ENCODE data around the gene GSTM5.
"Not testable (repeated sequence)": the region's sequence is repeated elsewhere in the genome, so short reads cannot be mapped to it uniquely, and the experiment has no call there.

GSTM5 gene

DNA sequence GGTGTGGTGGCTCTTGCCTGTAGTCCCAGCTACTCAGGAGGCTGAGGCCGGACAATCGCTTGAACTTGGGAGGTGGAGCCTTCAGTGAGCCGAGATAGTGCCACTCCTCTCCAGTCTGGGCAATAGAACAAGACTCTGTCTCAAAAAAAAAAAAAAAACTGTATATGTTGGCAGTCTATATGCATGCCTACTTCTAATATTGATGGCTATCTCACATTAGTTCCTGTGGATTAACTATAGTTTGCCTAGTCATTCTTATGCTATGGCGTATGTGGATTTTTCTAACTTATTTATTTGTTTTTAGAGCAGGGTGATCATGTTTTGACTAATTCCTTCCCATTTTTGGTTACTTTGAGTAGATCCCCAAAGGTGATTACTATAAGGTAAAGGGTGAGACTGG is 15.0 kb upstream of the GSTM5 start:
- DNase-seq (ENCODE audit: low read depth), result no peak

DNA sequence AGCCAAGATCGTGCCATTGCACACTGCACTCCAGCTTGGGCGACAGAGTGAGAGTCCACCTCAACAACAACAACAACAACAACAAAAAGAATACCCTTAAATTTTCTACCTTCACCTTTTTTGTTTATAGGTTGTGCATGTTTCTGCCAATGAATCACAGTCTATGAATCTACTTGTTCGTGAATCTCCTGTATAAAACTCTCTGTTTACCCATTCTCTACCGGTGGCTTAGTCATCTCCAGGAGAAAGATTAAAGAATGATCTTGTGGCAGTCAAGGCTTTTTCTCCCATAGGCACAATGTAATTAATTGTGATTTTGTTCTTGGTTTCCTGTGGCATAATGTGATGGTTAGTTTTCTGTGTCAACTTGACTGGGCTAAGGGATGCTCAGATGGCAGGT is 14.2 kb upstream of the GSTM5 start:
- not testable (repeated sequence) for DNase-seq (ENCODE audit: low read depth)

DNA sequence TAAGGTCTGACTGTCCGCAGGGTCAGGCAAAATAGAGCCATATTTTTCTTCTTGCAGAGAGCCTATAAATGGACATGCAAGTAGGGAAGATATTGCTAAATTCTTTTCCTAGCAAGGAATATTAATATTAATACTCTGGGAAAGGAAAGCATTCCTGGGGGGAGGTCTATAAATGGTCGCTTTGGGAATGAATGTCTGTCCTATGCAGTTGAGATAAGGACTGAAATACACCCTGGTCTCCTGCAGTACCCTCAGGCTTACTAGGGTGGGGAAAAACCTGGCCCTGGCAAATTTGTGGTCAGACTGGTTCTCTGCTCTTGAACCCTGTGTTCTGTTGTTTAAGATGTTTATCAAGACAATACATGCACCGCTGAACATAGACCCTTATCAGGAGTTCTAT is 9.1 kb upstream of the GSTM5 start:
- not testable (repeated sequence) for DNase-seq (ENCODE audit: low read depth)

DNA sequence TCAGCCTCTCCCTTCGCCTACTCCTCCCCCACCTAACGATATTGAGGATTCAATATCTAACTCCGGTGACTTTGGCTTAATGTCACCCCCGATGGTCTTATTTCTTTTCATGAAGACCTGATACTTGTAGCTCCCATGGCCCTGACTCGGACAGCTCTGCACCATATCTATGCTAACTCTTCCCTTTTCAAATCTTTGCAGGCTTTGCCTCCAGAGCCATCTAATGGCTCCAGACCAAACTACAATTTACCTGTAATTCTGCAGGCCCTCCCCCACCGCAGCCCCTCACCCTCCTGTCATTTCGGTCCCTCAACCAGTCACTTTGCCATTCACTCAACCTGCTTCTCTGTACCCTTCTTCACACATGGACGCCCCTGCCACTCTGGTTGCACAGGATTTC is 7.9 kb upstream of the GSTM5 start:
- no peak for DNase-seq (ENCODE audit: low read depth)

DNA sequence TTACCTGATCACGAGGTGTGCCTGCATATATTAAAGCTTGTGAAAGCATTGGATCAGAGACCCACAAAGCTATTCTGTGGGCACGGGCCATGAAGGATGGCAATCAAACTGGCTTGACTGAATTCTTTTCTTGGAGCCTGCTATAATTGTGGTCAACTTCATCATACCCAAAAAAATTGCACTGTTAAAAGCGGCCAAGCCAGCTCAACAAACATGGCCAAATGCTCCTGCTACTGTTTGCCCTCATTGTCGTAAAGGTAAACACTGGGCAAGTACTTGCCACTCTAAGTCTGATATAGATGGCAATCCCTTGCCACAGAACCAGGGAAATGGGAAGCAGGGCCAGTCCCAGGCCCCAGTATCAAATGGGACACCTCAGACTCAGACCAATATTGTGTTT is 6.6 kb upstream of the GSTM5 start:
- DNase-seq (ENCODE audit: low read depth), result no peak

DNA sequence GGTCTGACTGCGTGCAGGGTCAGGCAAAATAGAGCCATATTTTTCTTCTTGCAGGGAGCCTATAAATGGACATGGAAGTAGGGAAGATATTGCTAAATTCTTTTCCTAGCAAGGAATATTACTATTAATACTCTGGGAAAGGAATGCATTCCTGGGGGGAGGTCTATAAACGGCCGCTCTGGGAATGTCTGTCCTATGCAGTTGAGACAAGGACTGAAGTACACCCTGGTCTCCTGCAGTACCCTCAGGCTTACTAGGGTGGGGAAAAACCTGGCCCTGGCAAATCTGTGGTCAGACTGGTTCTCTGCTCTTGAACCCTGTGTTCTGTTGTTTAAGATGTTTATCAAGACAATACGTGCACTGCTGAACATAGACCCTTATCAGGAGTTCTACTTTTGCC is 3.1 kb upstream of the GSTM5 start:
- DNase-seq (ENCODE audit: low read depth), result not testable (repeated sequence)

DNA sequence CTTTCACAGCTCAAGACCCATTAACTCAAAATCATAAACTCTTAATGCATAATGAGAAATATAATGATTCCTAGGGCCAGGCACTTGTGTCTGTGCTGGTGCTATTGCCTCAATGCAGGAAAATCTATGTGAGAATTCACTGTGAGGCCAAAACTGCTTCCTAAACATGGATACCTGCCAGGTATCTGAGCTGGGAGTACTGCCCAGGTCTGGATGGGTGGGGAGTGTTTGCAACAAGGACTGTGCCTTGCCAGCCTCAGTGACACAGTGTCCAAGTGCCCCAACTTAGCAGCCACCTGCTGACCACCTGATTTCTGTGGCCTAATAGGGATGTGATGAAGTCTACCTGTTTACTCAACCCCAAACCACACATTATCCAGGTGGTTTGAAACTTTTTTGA is 2.2 kb upstream of the GSTM5 start:
- not testable (repeated sequence) for DNase-seq (ENCODE audit: low read depth)

DNA sequence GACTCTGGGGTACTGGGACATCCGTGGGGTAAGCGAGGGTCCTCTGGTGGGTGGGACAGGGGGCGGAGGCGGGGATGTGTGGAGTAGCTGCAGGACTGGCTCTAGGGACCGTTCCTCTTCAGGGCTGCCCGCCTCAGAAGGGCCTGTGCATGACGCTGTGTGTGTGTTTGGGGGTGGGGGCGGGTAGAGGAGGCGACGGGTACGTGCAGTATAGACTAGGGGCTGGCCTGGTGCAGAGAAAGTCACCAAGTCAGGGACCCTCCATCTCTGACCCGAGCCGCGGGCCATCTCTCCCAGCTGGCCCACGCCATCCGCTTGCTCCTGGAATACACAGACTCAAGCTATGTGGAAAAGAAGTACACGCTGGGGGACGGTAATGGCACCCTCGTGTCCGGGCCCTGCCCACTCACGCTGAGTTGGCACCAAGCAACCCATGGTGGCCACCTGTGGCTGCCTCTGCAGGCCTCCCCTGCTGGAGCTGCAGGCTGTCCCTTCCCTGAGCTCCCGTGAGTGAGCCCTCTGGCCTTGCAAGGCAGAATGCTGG is 342 bp downstream of the GSTM5 start:
- DNase-seq (ENCODE audit: low read depth), result no peak

DNA sequence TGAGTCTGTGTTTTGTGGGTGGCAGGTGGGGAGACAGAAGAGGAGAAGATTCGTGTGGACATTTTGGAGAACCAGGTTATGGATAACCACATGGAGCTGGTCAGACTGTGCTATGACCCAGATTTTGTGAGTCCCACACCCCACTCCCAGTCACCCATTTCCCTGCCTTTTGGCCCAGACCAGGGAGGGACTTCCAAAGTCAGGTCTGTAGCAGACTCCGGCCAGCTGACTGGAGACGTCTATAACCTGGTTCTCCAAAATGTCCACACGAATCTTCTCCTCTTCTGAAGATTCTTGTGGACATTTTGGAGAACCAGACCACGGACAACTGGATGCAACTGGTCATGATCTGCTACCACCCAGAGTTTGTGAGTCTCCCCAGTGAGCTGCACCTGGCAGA is 1.6 kb downstream of the GSTM5 start:
- no peak for DNase-seq (ENCODE audit: low read depth)

DNA sequence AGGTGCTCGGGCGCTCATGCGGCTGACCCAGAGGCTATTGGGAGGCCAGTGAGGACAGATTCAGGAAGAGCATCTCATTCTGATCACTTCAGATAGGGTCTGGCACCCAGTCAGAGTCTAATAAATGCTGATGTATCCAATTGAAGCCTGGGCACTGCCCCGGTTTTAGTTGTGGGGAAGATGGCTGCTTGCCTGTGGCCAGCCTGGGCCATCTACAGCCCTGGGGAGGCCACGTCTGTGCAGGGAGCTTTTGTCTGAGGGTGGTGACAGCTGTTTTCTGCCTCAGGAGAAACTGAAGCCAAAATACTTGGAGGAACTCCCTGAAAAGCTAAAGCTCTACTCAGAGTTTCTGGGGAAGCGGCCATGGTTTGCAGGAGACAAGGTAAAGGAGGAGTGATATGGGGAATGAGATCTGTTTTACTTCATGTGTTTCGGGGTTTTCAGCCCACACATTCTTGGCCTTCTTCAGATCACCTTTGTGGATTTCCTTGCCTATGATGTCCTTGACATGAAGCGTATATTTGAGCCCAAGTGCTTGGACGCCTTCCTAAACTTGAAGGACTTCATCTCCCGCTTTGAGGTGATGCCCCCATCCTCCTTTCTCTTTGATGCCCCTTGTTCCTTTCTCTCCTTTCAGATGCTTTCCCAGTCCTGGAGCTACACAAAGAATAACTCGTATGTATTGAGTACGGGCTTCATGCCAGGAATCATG is 2.8 kb downstream of the GSTM5 start:
- no peak for DNase-seq (ENCODE audit: low read depth)

DNA sequence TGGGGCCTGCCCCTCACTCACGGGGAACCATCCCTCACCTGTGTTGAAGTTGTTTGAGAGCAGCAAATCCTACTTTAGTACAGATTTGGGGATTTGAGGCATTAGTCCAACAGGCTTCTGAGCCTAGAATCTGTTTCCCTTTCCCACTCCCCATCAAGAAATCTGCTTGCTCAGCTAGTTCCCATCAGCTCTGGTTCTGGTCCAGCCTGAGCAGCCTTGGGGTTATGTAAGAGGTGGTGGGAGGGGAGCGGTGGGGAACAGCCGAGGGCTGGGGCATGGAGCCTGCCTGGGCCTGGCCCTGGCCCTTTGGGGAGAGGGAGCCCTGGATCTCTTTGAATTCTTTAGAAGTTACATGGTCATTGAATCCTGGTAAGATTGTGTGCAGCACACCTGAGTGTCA is 4.1 kb downstream of the GSTM5 start:
- no peak for DNase-seq (ENCODE audit: low read depth)

DNA sequence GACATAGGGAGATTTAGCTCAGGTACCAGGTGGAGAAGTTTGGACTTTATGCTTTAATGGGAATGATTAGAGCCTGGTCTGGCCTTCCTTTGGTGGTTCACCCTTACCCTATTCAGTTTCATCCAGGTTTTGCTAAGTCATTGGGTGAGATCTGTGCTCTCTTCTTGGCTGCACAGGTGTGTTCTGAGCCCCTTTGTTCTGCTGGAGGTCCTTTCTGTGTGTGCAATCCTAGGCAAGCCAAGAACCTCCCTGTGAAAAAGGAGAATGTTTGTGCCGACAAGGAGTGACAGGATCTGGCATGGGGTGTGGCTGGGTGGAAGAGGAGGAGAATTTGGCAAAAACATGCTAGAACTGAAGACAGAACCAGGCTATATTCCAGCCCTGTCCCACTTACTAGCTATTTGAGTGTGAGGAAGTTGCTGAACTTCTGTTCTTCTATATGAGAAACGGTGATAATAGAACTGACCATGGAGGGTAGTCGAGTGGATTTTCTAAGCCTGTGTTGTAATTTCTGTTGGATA is 4.6 kb downstream of the GSTM5 start:
- DNase-seq (ENCODE audit: low read depth), result no peak

DNA sequence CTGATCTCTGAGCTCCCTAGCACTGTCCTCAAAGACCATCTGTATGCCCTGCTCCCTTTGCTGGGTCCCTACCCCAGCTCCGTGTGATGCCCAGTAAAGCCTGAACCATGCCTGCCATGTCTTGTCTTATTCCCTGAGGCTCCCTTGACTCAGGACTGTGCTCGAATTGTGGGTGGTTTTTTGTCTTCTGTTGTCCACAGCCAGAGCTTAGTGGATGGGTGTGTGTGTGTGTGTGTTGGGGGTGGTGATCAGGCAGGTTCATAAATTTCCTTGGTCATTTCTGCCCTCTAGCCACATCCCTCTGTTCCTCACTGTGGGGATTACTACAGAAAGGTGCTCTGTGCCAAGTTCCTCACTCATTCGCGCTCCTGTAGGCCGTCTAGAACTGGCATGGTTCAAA is 5.7 kb downstream of the GSTM5 start:
- DNase-seq (ENCODE audit: low read depth), result no peak

DNA sequence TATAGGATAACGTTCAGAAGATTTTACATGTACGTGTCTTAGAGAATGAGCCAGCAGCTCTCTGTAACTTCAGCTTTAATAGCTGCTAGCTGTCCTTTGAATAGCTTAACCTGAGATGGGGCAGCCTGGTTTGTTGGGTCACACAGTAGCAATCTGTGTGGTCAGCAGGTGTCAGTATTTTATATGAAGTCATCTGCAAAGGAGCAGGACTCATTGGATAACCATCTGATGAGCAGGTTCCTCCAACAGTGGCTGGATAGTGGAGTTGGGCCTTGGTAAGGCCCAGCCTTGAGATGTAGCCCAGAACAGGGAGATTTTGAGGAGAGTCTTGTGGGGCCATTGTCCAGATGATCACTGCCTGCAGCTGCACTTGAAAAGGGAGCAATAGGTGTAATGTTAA is 6.4 kb downstream of the GSTM5 start:
- DNase-seq (ENCODE audit: low read depth), result peak; percentile 34

DNA sequence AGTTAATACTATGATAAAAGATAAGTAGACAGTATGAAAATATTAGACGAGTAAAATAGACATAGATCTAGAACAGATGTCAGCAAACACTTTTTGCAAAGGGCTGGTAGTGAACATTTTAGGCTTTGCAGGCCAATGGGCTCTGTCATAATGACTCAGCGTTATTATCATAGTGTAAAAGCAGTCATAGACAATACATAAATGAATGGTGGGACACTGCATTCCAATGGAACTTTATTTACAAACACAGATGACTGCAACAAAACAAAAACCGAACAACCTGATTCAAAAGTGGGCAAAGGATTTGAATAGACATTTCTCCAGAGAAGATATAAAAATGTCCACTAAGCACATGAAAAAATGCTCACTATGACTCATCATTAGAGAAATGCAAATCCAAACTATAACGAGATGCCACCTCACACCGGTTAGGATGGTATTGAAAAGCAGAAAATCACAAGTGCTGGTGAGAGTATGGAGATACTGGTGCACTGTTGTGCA is 7.3 kb downstream of the GSTM5 start:
- peak; percentile 27 for DNase-seq (ENCODE audit: low read depth)

DNA sequence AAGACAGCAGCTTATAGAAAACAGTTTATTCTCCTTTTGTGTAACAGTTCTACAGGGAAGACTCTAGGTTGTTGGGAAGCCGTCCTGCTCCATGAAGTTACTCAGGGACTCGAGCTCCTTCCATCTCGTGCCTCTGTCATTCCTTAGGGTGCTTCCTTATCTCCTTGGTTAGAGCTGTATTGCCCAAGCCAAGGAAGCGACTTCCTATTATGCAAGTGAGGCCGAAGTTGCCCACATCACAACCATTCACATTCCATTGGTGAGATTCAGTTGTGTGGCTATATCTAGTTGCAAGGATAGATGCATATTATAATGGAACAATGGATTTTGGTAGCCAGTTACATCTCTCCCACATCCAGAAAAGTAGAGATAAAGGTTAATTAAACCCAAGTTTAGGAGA is 9.0 kb downstream of the GSTM5 start:
- no peak for DNase-seq (ENCODE audit: low read depth)

DNA sequence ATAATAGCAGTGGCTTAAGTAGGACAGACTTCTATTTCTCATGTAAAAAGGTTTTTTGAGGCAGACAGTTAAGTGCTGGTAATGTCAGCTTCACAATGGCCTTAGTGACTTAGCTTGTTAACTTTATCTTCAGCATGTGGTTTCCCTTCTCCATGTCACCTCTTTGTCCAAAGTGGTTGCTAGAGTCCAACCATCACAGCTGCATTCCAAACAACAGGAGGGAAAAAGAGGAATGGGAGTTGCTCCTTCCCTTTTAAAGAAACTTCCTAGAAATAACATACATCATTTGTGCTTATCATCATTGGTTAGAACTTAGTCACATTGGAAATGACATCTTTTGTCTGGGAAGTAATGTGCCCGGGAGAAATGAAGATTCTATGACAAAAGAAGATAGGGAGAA is 9.9 kb downstream of the GSTM5 start:
- DNase-seq (ENCODE audit: low read depth), result no peak

DNA sequence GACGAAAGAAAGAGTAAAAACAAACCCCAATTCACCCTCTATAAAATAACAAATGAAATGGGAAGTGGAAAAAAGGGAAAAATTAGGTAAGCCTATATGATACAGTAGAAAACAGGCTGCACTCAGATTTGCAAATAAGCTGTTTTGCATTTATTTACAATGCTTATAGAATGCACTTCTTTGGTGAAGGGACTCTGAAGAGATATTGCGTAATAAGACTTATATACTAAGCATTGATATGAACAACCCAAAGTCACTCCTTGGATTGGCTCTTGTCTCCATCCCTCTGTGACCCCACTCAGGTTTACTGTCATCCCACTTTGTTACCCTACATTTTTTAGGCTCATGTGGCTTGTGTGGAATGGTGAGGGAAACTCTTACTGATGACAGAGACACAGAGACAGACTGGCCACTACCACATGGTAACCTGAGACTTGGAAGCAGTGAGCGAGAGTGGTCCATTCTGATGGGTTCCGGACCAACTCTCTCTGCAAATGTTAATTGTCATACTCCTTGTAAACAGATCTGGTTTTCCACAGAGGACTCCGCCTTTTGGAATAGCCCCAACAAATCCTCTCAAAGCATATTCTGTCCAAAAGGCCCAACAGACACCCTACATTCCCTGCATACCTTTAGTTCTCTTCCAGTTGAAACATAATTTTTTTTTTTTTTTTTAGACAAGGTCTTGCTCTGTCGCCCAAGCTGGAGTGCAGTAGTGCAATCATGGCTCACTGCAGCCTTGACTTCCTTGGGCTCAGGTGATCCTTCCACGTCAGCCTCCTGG is 11.0 kb downstream of the GSTM5 start:
- DNase-seq (ENCODE audit: low read depth), result peak; percentile 38

DNA sequence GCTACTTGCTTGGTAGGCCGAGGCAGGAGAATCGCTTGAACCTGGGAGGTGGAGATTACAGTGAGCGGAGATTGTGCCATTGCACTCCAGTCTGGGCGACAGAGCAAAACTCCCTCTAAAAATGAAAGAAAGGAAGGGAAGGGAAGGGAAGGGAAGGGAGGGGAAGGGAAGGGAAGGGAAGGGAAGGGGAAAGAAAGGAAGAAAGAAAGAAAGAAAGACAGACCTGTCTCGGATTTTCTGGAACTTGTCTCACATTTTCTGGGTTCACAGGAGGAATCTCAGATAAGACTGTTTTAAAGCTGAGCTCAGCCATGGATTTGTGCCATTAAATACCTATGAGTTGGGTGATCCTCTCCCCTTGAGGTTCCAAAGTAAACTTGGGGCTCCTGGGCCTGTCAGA is 12.9 kb downstream of the GSTM5 start:
- no peak for DNase-seq (ENCODE audit: low read depth)

DNA sequence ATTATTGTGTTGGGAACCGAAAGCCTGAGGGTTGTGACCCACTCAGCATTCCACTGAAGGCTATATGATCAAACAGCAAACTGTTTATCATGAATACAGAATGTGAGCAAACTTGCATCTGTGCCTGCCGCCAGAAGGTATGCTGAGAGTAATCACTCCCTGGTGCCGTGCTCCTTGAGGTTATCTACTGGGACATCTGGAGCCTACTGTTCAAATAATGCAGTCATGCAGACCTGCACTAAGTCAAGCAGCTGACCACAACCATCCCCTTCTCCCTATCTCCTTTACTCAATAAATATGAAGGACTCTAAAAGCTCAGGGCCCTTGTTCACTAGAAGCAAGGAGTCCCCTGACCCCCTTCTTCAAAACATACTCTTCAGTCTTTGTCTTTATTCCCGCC is 13.5 kb downstream of the GSTM5 start:
- no peak for DNase-seq (ENCODE audit: low read depth)

DNA sequence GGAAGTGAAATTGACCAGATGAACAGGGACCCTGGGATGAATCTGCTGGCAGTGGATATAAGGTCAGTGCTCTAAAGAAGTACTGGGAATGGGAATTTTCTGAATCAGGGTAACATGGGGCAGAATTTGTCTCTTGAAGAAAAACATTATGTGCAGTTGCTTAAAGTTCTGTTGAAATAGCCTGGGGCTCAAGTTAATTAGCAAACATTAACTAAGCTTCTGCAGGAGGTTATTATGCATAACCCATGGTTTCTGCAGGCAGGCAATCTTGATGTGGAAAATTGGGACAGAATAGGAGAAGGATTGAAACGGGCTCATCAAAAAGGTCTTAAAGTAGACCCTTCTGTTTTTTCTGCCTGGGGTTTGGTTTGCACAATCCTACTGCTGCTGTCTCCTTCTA is 14.0 kb downstream of the GSTM5 start:
- no peak for DNase-seq (ENCODE audit: low read depth)

DNA sequence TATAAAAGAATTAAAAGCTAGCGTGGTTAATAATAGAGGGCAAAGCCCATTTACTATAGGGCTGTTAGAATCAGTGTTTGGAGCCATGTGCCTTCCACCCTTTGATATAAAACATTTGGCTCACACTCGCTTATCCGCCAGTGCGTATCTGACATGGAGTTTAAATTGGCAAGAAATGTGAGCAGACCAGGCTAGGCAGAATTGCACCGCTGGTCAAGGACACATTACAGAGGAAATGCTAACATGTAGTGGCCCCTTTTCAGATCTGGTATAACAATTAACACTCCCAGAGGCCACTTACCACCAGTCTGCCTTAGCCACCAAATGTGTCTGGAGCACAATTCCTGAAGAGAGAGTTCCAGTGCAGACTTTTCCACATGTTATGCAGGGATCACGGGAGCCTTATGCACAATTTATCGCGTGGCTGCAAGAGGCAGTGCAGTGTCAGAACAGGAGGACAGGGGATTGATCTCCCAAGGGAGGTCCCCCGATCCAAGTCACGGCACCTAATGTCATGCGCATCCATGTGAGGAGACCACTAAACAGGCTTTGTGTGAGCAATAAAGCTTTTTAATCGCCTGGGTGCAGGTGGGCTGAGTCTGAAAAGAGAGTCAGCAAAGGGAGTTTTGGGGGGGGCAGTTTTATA is 14.8 kb downstream of the GSTM5 start:
- no peak for DNase-seq (ENCODE audit: low read depth)

DNA sequence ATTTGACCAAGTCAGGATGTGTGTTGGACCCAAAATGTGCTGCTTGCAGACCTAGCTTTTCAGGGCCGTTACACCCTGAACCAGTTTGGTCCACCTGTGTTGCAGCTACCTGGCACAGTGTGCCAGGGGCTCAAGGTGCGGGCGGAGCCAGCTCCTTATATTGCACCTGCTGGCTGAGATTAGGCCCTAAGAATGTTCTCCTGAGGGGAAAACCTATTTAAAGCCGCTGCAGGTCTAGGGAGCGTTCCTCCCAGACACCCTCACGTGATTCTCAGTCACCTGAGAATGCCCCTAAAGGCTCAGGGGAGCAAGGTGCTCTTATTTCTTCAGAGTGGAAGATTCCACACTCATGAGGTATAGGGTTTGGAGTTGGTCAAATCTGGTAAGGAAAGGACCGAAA is 16.8 kb downstream of the GSTM5 start:
- no peak for DNase-seq (ENCODE audit: low read depth)

All from HS-27A (cell line).